Measurements from ENCODE around the gene TLL2. TPM values are rescaled to one million over a fixed set of nuclear protein-coding genes. Genes with fewer than 3 reads are reported as not detected.
A peak's percentile ranks its signal among the peaks of the same experiment; 100 is the strongest.

Gene TLL2
- total RNA-seq, 1 donor from 2014 or later, result not detected

GRCh38 chr10:96488161-96488935, 25.4 kb downstream of the TLL2 start:
- no peaks in the 10 kb centered on the region for H3K36me3 Mint-ChIP-seq (ENCODE audit: unreplicated experiment)
- H3K4me3 Mint-ChIP-seq (ENCODE audit: unreplicated experiment), result no peak overlapping the region
- DNase-seq (ENCODE audit: extremely low spot score, unreplicated experiment), result no peak
- no peak overlapping the region for H3K27ac Mint-ChIP-seq (ENCODE audit: unreplicated experiment)
- TF ChIP-seq, protein P1, sequence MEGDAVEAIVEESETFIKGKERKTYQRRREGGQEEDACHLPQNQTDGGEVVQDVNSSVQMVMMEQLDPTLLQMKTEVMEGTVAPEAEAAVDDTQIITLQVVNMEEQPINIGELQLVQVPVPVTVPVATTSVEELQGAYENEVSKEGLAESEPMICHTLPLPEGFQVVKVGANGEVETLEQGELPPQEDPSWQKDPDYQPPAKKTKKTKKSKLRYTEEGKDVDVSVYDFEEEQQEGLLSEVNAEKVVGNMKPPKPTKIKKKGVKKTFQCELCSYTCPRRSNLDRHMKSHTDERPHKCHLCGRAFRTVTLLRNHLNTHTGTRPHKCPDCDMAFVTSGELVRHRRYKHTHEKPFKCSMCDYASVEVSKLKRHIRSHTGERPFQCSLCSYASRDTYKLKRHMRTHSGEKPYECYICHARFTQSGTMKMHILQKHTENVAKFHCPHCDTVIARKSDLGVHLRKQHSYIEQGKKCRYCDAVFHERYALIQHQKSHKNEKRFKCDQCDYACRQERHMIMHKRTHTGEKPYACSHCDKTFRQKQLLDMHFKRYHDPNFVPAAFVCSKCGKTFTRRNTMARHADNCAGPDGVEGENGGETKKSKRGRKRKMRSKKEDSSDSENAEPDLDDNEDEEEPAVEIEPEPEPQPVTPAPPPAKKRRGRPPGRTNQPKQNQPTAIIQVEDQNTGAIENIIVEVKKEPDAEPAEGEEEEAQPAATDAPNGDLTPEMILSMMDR (IDR thresholded peaks at IDR 0.05), result no peak
- no peaks in the 10 kb centered on the region for H3K9me3 Mint-ChIP-seq (ENCODE audit: unreplicated experiment)
- no peaks in the 10 kb centered on the region for H3K4me1 Mint-ChIP-seq (ENCODE audit: unreplicated experiment)
- peaks cover 11% of the 10 kb centered on the region for H3K27me3 Mint-ChIP-seq (ENCODE audit: unreplicated experiment)

- peaks cover 13% of the 10 kb centered on the region for H3K27me3 Mint-ChIP-seq (ENCODE audit: unreplicated experiment)
- no peak overlapping the region for H3K4me3 Mint-ChIP-seq (ENCODE audit: unreplicated experiment)
- no peak for DNase-seq (ENCODE audit: extremely low spot score, unreplicated experiment)
- TF ChIP-seq, protein P1 (IDR thresholded peaks at IDR 0.05), result no peak
- H3K27ac Mint-ChIP-seq (ENCODE audit: unreplicated experiment), result no peak overlapping the region
- no peaks in the 10 kb centered on the region for H3K4me1 Mint-ChIP-seq (ENCODE audit: unreplicated experiment)
- no peaks in the 10 kb centered on the region for H3K36me3 Mint-ChIP-seq (ENCODE audit: unreplicated experiment)
- no peaks in the 10 kb centered on the region for H3K9me3 Mint-ChIP-seq (ENCODE audit: unreplicated experiment)
Measured at GRCh38 chr10:96482815-96483588, 30.7 kb downstream of the TLL2 start.

GRCh38 chr10:96478355-96478754, 35.4 kb downstream of the TLL2 start:
- H3K4me1 Mint-ChIP-seq (ENCODE audit: unreplicated experiment), result no peaks in the 10 kb centered on the region
- H3K27ac Mint-ChIP-seq (ENCODE audit: unreplicated experiment), result no peak overlapping the region
- no peaks in the 10 kb centered on the region for H3K36me3 Mint-ChIP-seq (ENCODE audit: unreplicated experiment)
- TF ChIP-seq, protein P1 (IDR thresholded peaks at IDR 0.05), result no peak
- H3K27me3 Mint-ChIP-seq (ENCODE audit: unreplicated experiment), result peaks cover 2% of the 10 kb centered on the region
- DNase-seq (ENCODE audit: extremely low spot score, unreplicated experiment), result no peak
- H3K4me3 Mint-ChIP-seq (ENCODE audit: unreplicated experiment), result no peak overlapping the region
- H3K9me3 Mint-ChIP-seq (ENCODE audit: unreplicated experiment), result no peaks in the 10 kb centered on the region

DNA sequence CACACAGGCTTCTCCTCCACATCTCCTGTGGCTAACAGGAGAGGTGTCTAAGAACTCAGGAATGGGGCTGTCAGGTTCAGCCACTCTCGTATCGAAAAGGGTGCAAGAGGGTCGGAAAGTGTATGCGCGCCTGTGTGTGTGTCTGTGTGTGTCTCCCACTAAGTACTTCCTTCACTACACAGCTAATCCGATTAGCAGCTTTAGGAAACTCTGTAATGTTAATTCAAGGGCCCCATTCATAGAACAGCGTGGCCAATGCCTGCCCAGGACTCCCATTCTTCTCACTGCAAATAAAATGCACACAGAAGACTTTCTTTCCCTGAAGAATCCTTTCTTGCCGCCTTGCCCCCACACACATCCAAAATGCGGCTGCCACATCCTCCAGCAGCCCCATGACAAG, 39.9 kb downstream of the TLL2 start:
- DNase-seq (ENCODE audit: extremely low spot score, unreplicated experiment), result no peak
- H3K9me3 Mint-ChIP-seq (ENCODE audit: unreplicated experiment), result no peaks in the 10 kb centered on the region
- no peak overlapping the region for H3K27ac Mint-ChIP-seq (ENCODE audit: unreplicated experiment)
- TF ChIP-seq, protein P1 (IDR thresholded peaks at IDR 0.05), result no peak
- no peaks in the 10 kb centered on the region for H3K27me3 Mint-ChIP-seq (ENCODE audit: unreplicated experiment)
- H3K36me3 Mint-ChIP-seq (ENCODE audit: unreplicated experiment), result no peaks in the 10 kb centered on the region
- H3K4me3 Mint-ChIP-seq (ENCODE audit: unreplicated experiment), result no peak overlapping the region
- no peaks in the 10 kb centered on the region for H3K4me1 Mint-ChIP-seq (ENCODE audit: unreplicated experiment)

GRCh38 chr10:96470116-96470743, 43.5 kb downstream of the TLL2 start:
- Mint-ChIP-seq H3K27me3 (ENCODE audit: unreplicated experiment) (no peaks in the 10 kb centered on the region), H3K9me3 (ENCODE audit: unreplicated experiment) (no peaks in the 10 kb centered on the region), H3K4me3 (ENCODE audit: unreplicated experiment) (no peak overlapping the region), H3K4me1 (ENCODE audit: unreplicated experiment) (no peaks in the 10 kb centered on the region), H3K27ac (ENCODE audit: unreplicated experiment) (no peak overlapping the region), H3K36me3 (ENCODE audit: unreplicated experiment) (no peaks in the 10 kb centered on the region)
- DNase-seq (ENCODE audit: extremely low spot score, unreplicated experiment), result no peak
- TF ChIP-seq, protein P1 (IDR thresholded peaks at IDR 0.05), result peak; percentile 49

Measured in osteocyte (in vitro differentiated cells).